GM21825 (cell line): Measurements from ENCODE around the gene TUBE1.
A peak's percentile ranks its signal among the peaks of the same experiment; 100 is the strongest.
"Not testable (repeated sequence)": the region's sequence is repeated elsewhere in the genome, so short reads cannot be mapped to it uniquely, and the experiment has no call there.

ENCODE experiments used
- ATAC-seq: cut with Tn5 transposase; IDR thresholded peaks from one replicate; pipeline ENCODE4 v1.9.1; 2021; ENCODE audit warnings: mild to moderate bottlenecking, moderate library complexity; ENCODE audit not compliant: unreplicated experiment

Gene TUBE1

DNA sequence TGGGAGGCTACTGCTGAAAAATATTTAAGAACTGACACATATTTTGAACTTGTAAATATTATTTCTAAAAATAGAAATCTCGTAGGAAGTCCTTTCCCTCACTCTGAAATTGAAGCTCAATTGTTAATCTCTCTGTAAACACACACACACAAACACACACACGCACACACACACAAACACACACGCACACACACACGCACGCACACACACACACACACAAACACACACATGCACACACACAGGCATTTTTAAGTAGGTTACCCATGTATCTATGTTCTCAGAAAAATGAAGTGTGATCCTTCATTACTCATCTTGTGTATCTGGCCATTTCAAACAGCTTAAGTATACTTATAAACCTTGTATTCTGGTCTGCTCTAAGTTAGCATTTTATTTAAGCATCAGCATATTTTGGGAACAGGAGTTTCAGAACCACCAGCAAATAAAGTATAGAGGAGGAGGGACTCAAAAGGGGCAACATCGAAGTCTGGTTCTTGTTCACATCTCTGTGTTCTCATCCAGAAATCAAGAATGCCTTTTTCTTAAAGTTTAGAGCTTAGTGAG, 21.8 kb downstream of the TUBE1 start:
- ATAC-seq, result no peak

GRCh38 chr6:112062966-112063365, 24.3 kb downstream of the TUBE1 start:
- no peak for ATAC-seq

GRCh38 chr6:112061605-112062004, 25.7 kb downstream of the TUBE1 start:
- no peak for ATAC-seq

DNA sequence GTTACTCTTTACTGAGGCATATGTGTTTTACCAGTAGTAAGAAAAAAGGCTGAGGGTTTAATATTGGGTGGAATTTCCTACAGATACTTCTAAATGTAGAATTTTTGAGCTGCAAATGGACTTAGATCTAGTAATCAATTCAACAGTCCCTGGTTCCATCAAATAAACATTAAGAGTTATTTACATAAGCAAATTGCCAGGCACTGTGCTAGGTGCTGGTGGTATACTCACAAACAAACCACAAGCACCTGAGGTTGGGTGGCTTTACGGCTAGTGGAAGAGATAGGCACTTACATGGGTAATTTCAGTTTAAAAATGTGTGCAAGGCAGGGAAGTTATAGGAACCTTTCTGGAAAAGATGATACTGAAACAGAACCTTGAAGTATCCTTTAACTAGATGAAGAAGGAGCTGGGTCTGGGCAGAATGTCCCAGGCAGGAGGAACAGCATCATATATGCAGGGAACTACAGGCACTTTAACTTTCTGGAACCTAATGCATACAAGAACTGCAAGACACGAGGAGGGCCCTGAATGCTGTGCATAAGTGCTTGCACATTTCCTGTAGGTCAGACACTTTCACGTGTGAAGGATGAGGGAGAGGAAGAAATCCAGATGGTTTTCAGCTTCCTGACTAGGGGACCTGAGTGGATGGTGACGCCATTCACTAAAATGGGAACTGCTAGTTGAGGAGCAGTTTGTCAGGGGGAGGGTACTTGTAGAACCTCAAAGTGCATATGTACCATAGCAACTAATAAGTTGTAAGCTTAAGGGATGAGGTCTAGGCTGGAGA, 28.8 kb downstream of the TUBE1 start:
- no peak for ATAC-seq

- no peak for ATAC-seq
Measured at GRCh38 chr6:112054555-112055190, 32.6 kb downstream of the TUBE1 start.

- ATAC-seq, result no peak
Measured at GRCh38 chr6:112054001-112054400, 33.3 kb downstream of the TUBE1 start, which contains the start of gene CCN6. Gene CCN6 (plus strand): TSS chr6:112054104. CDS start chr6:112054358, 254 bp downstream.

- ATAC-seq, result not testable (repeated sequence)
Measured at GRCh38 chr6:112051251-112051740, 36.0 kb downstream of the TUBE1 start.

- ATAC-seq, result no peak
Measured at GRCh38 chr6:112050429-112050828, 36.9 kb downstream of the TUBE1 start.

- no peak for ATAC-seq
Measured at GRCh38 chr6:112049996-112050395, 37.3 kb downstream of the TUBE1 start.

DNA sequence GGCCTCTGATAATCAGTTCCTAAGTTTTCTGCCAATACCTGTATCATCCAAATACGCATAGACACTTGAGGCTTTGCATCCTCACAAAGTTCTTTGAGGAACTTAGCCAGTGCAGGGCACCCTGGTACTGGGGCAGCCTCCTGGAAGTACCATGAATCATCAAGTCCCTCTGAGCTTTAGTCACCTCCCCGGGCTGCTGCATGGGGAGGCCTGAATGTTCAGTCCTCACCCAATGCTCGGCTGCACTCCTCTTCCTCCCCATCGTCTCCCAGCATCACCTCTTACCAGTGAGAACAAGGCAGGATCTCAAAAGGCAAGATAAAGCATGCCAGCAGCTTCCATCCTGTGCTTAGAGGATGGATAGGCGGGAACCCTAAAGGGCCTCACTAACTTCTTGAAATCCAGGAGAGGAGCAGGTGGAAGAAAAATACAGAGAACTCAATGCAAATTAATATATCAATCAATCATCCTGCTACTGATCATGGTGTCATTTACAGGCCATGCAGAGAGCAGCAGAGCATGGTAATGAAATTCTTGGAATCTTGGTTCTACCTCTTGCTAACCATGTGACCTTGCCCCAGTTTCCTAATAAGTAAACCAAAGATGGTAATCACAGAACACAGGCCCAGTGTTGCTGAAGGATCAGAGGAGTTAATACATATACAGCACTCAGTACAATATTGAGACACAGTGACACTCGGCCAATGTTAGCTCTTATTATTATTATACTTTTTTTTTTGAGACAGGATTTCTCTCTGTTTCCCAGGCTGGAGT, 38.1 kb downstream of the TUBE1 start:
- ATAC-seq, result no peak

GRCh38 chr6:112047523-112047922, 39.8 kb downstream of the TUBE1 start:
- ATAC-seq, result not testable (repeated sequence)

- ATAC-seq, result no peak
Measured at GRCh38 chr6:112044856-112045255, 42.4 kb downstream of the TUBE1 start.

DNA sequence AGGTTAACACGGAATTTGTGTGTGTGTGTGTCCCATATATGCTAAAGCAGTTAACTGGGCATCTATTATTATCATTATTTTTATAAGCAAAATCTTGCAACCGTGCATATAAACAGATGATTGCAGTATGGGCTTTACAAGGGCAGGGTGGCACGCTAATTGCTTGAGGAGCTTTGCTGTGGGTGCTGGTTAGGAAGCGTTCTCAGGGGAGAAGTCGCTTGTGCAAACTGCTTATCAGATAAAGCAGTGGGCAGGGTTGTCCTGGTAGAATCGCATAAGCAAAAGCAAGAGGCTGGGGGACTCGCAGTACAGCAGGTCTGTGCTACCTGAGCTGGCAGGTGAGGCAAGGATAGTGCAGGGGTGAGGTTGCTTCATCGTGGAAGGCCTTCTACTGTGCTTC, 43.1 kb downstream of the TUBE1 start:
- ATAC-seq, result no peak

DNA sequence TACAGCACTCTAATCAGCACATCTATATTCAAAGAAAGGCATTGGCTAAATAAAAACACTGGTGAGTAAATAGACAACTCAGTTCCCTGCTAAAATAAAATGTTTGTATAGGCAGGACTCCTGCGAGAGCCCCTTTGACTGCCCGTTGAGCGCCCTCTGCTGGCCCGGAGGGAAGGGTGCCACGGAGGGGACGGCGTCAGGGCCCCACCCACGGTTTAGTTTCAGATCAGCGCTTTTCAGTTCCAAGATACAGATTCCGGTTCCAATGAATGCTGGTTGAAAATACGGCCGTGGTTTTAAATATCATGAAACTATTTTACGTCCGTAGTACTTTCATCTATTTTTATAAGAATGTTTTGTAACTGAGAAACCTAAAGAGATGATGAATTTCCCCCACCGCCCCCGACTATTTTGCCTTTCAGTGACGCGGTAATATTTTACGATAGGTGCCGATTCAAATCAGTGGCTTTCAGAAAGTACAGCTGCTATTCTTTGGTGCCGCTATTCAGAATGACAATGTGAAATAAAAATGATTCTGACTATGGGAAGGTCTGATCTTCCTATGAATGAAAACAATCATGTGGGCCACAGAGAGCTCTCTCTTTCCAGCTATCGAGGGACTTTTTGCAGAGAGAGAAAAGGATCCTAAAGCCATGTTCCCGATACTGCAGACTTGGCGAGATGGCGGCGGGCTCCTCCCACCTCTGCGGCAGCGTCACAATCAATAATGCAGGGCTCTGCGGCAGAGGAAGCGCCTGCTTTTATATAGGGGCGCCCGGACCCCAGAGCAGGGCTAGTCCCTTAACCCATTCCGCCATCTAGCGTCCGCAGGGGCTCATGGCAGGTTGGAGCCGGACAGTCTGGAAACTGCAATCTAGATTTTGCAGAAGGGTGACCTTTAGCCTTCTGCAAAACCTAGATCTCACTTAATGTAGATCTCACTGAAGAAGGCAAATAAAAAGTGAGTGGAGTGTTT, 44.0 kb downstream of the TUBE1 start:
- peak; percentile 93 for ATAC-seq

GRCh38 chr6:112041535-112041934, 45.7 kb downstream of the TUBE1 start:
- ATAC-seq, result no peak

DNA sequence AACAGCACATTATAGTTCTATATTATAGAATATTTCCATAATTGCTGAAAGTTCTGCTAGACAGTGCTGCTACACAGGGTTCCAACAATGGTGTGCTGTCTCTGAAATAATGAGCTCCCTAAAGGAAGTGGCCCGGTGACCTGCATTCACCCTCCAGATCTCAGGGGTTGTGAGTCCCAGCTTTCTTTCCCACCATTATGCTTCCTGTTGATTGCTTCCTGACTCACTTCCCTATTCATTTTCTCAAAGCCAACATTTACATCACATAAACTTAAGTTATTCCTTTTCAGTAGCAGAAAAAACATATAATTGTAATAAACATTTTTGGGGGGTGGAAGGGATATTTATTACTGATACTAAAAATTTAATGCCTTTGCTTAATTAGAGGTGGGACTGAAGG, 46.3 kb downstream of the TUBE1 start:
- no peak for ATAC-seq

- ATAC-seq, result no peak
Measured at GRCh38 chr6:112039431-112039770, 47.9 kb downstream of the TUBE1 start.

GRCh38 chr6:112038756-112039430, 48.4 kb downstream of the TUBE1 start:
- ATAC-seq, result no peak

DNA sequence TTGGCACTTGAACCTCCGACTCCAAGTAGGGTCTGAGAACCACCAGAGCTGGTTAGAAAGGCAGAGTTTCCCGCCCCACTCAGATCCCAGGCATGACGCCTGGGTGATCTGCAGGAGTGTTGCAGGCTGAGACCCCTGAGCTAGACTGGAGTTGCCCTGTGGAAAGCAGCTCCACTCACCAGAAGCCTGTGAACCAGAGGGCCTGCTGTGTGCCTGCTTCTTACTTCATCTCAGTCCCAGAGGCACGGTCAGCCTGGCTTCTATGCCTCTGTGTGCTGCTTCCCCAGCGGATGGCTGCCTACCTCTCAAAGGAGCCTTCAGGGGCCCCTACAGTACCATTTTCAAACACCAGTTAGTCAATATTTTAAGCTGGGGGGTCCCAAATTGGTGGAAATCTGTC, 49.0 kb downstream of the TUBE1 start:
- no peak for ATAC-seq
